GM23338 (cell line): ENCODE measurements around the gene OR2L13. TPM values are rescaled to one million over a fixed set of nuclear protein-coding genes. Genes with fewer than 3 reads are reported as not detected.

Experiments
- ATAC-seq: fragments of 200-7000 bp; cut with Tn5 transposase; 3 replicates; pipeline ENCODE4 v1.9.1; 2020
- DNase-seq: peaks from one replicate; pipeline ENCODE4 v3.0.0-alpha.2; 2015; ENCODE audit warnings: low spot score
- H2AFZ ChIP-seq: fragments of 200-600 bp; sonication (generic); 2 replicates; pipeline ENCODE4 v1.8.0; 2016; ENCODE audit warnings: antibody characterized with exemption, mild to moderate bottlenecking, moderate library complexity
- H3F3A ChIP-seq: fragments of 200-600 bp; sonication (generic); replicated peaks from 2 replicates; pipeline ENCODE4 v1.8.0; 2017; ENCODE audit warnings: antibody characterized with exemption, mixed run types, low read depth
- H3K27ac ChIP-seq: fragments of 200-600 bp; sonication (generic); 2 replicates; pipeline ENCODE4 v1.6.1; 2016; ENCODE audit warnings: low read depth
- H3K27me3 ChIP-seq: fragments of 200-600 bp; sonication (generic); 2 replicates; pipeline ENCODE4 v1.8.0; 2016; ENCODE audit warnings: mild to moderate bottlenecking, mixed run types, moderate library complexity; ENCODE audit not compliant: insufficient read depth
- H3K36me3 ChIP-seq: fragments of 200-600 bp; sonication (generic); 2 replicates; pipeline ENCODE4 v1.8.0; 2016; ENCODE audit warnings: mild to moderate bottlenecking; ENCODE audit not compliant: insufficient read depth
- H3K4me1 ChIP-seq: fragments of 200-600 bp; sonication (generic); 2 replicates; pipeline ENCODE4 v1.8.0; 2016; ENCODE audit warnings: mild to moderate bottlenecking, moderate library complexity; ENCODE audit not compliant: insufficient read depth
- H3K4me2 ChIP-seq: fragments of 200-600 bp; sonication (generic); 2 replicates; pipeline ENCODE4 v1.7.1; 2017; ENCODE audit warnings: mixed run types
- H3K4me3 ChIP-seq: fragments of 200-600 bp; sonication (generic); 2 replicates; pipeline ENCODE4 v1.6.1; 2016; ENCODE audit warnings: mixed run types
- H3K79me2 ChIP-seq: fragments of 200-600 bp; sonication (generic); replicated peaks from 2 replicates; pipeline ENCODE4 v1.8.0; 2017; ENCODE audit warnings: mild to moderate bottlenecking; ENCODE audit not compliant: insufficient read depth
- H3K9me2 ChIP-seq: fragments of 200-600 bp; sonication (generic); 2 replicates; pipeline ENCODE4 v1.8.0; 2017; ENCODE audit not compliant: insufficient read depth
- H4K20me1 ChIP-seq: fragments of 200-600 bp; sonication (generic); replicated peaks from 2 replicates; pipeline ENCODE4 v1.8.0; 2017; ENCODE audit warnings: mild to moderate bottlenecking; ENCODE audit not compliant: insufficient read depth
- H3K27ac Mint-ChIP-seq: 2 replicates; pipeline ENCODE4 v1.8.0; 2020; ENCODE audit warnings: inconsistent platforms, mild to moderate bottlenecking, moderate library complexity, mixed read lengths
- H3K27me3 Mint-ChIP-seq: 3 replicates; pipeline ENCODE4 v1.8.0; 2022; ENCODE audit warnings: low read depth, mild to moderate bottlenecking, moderate library complexity, mixed read lengths, inconsistent platforms; ENCODE audit not compliant: insufficient read depth, poor library complexity
- H3K36me3 Mint-ChIP-seq: 3 replicates; pipeline ENCODE4 v1.8.0; 2021; ENCODE audit warnings: low read depth, mild to moderate bottlenecking, inconsistent platforms, moderate library complexity, mixed read lengths
- H3K4me1 Mint-ChIP-seq: 3 replicates; pipeline ENCODE4 v1.8.0; 2020; ENCODE audit warnings: mild to moderate bottlenecking, inconsistent platforms, mixed read lengths
- H3K4me3 Mint-ChIP-seq: 3 replicates; pipeline ENCODE4 v1.8.0; 2021; ENCODE audit warnings: moderate library complexity, mild to moderate bottlenecking, inconsistent platforms, mixed read lengths
- H3K9me3 Mint-ChIP-seq: 3 replicates; pipeline ENCODE4 v1.8.0; 2020; ENCODE audit warnings: moderate library complexity, mild to moderate bottlenecking, inconsistent platforms, mixed read lengths
- CREB1 ChIP-seq: fragments of 250-450 bp; sonication (Bioruptor Pico); IDR thresholded peaks from 2 replicates; pipeline ENCODE4 v1.5.0; 2020; ENCODE audit warnings: low read depth, mild to moderate bottlenecking, moderate library complexity
- EZH2 ChIP-seq: fragments of 200-600 bp; sonication (generic); IDR thresholded peaks from one replicate; pipeline ENCODE4 v1.8.0; 2017; ENCODE audit warnings: antibody characterized with exemption, mild to moderate bottlenecking, low read depth; ENCODE audit not compliant: unreplicated experiment
- JUNB ChIP-seq: IDR thresholded peaks from one replicate; pipeline ENCODE4 v1.6.1; 2016; ENCODE audit warnings: antibody characterized with exemption; ENCODE audit not compliant: unreplicated experiment
- NANOG ChIP-seq: IDR thresholded peaks from 2 replicates; pipeline ENCODE4 v1.6.1; 2016; ENCODE audit warnings: antibody characterized with exemption, borderline replicate concordance
- POLR2AphosphoS5 ChIP-seq: IDR thresholded peaks from 2 replicates; pipeline ENCODE4 v1.6.1; 2016; ENCODE audit warnings: antibody characterized with exemption, low read depth
- STAT1 ChIP-seq: IDR thresholded peaks from one replicate; pipeline ENCODE4 v1.6.1; 2016; ENCODE audit warnings: antibody characterized with exemption; ENCODE audit not compliant: unreplicated experiment
- ZNF114 ChIP-seq: fragments of 250-450 bp; sonication (Bioruptor Pico); IDR thresholded peaks from 2 replicates; pipeline ENCODE4 v1.5.0; 2020; ENCODE audit warnings: mild to moderate bottlenecking, moderate library complexity
- ZNF331 ChIP-seq: fragments of 250-450 bp; sonication (Bioruptor Pico); IDR thresholded peaks from 2 replicates; pipeline ENCODE4 v1.5.0; 2020; ENCODE audit warnings: low read depth, mild to moderate bottlenecking, moderate library complexity
- polyA plus RNA-seq: library from polyadenylated mRNA; unstranded; fragments of >200 nt; fragmentation: Nextera tagmentation; extraction: Ambion mirVana; gene quantifications from 2 replicates; pipeline ENCODE4 v1.2.1, GENCODE V29; 2016
- total RNA-seq: library from RNA; depleted of rRNA; stranded (reverse); fragments of >200 nt; shearing (Covaris generic); gene quantifications from 2 replicates; pipeline ENCODE4 v1.2.3, GENCODE V29; 2014
- TF ChIP-seq, protein P1 (sequence below), 2 experiments: fragments of 200-600 bp in 1 of 2; sonication (generic) in 1 of 2; conservative IDR thresholded peaks; 2 replicates each; pipeline versions ENCODE4 v1.5.1 to v1.6.1; 2016 to 2017; ENCODE audit warnings: antibody characterized with exemption in 2 of 2, low read depth in 2 of 2, mild to moderate bottlenecking in 2 of 2, moderate library complexity in 1 of 2
- TF ChIP-seq, protein P2 (sequence below): IDR thresholded peaks from one replicate; pipeline ENCODE4 v1.6.1; 2018; ENCODE audit warnings: antibody characterized with exemption; ENCODE audit not compliant: unreplicated experiment
- TF ChIP-seq, protein P3 (sequence below): fragments of 250-450 bp; sonication (Bioruptor Pico); IDR thresholded peaks from 2 replicates; pipeline ENCODE4 v1.5.0; 2020; ENCODE audit warnings: mild to moderate bottlenecking, moderate library complexity

OR2L13 gene
- total and polyA plus RNA-seq, 2 experiments from 2014 or later, result not detected

DNA sequence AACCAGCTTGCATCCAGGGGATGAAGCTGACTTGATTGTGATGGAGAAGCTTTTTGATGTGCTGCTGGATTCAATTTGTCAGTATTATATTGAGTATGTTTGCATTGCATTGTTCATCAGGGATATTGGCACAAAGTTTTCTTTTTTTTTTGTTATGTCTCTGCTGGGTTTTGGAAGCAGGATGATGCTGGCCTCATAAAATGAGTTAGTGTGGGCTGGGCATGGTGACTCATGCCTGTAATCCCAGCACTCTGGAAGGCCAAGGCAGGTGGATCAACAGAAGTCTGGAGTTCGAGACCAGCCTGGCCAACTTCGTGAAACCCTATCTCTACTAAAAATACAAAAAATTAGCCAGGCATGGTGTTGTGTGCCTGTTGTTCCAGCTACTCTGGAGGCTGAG, 39.7 kb upstream of the OR2L13 start (continued):
- no peak for TF ChIP-seq STAT1
- TF ChIP-seq, protein P1, sequence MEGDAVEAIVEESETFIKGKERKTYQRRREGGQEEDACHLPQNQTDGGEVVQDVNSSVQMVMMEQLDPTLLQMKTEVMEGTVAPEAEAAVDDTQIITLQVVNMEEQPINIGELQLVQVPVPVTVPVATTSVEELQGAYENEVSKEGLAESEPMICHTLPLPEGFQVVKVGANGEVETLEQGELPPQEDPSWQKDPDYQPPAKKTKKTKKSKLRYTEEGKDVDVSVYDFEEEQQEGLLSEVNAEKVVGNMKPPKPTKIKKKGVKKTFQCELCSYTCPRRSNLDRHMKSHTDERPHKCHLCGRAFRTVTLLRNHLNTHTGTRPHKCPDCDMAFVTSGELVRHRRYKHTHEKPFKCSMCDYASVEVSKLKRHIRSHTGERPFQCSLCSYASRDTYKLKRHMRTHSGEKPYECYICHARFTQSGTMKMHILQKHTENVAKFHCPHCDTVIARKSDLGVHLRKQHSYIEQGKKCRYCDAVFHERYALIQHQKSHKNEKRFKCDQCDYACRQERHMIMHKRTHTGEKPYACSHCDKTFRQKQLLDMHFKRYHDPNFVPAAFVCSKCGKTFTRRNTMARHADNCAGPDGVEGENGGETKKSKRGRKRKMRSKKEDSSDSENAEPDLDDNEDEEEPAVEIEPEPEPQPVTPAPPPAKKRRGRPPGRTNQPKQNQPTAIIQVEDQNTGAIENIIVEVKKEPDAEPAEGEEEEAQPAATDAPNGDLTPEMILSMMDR (conservative IDR thresholded peaks at IDR 0.05; ENCODE audit: low read depth in 2 of 2), result no peak
- TF ChIP-seq CREB1 (CRISPR knock-in tag), result no peak

DNA sequence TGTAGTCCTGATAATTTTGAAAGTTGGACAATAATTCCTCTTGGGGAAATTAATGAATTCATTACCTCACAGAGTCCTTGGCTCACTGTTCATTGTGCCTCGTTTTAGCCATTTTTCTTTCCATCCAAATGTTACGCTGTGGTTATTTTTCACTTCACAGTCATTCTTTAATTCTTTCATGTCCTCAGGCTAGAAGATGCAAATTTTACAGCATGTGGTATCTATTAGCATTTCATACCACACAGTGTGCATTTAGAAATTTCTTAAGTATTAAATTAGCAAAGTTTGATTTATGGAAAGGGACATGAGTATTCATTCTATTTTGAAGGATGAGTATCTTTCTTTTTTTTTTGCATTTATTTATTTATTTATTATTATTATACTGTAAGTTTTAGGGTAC, 29.9 kb upstream of the OR2L13 start:
- peaks cover 4% of the 10 kb centered on the region for H3K27me3 Mint-ChIP-seq
- Histone ChIP-seq H3K9me2 (no peaks in the 10 kb centered on the region), H3F3A (no peaks in the 10 kb centered on the region), H3K27me3 (no peaks in the 10 kb centered on the region), H3K4me2 (no peak overlapping the region), H3K79me2 (no peaks in the 10 kb centered on the region), H2AFZ (no peak overlapping the region), H3K27ac (no peak overlapping the region), H3K4me1 (no peaks in the 10 kb centered on the region), H4K20me1 (no peaks in the 10 kb centered on the region), H3K4me3 (no peak overlapping the region), H3K36me3 (no peaks in the 10 kb centered on the region)
- DNase-seq, result no peak
- H3K4me3 Mint-ChIP-seq, result no peak overlapping the region
- H3K4me1 Mint-ChIP-seq, result no peaks in the 10 kb centered on the region
- H3K9me3 Mint-ChIP-seq, result peaks cover 87% of the 10 kb centered on the region
- no peak overlapping the region for H3K27ac Mint-ChIP-seq
- H3K36me3 Mint-ChIP-seq, result peaks cover 11% of the 10 kb centered on the region
- no peak for ATAC-seq
- no peak for TF ChIP-seq CREB1 (CRISPR knock-in tag)
- TF ChIP-seq STAT1, result no peak
- TF ChIP-seq NANOG, result no peak
- no peak for TF ChIP-seq ZNF331 (CRISPR knock-in tag)
- TF ChIP-seq JUNB, result no peak
- no peak for TF ChIP-seq ZNF114 (CRISPR knock-in tag)
- TF ChIP-seq, protein P2, sequence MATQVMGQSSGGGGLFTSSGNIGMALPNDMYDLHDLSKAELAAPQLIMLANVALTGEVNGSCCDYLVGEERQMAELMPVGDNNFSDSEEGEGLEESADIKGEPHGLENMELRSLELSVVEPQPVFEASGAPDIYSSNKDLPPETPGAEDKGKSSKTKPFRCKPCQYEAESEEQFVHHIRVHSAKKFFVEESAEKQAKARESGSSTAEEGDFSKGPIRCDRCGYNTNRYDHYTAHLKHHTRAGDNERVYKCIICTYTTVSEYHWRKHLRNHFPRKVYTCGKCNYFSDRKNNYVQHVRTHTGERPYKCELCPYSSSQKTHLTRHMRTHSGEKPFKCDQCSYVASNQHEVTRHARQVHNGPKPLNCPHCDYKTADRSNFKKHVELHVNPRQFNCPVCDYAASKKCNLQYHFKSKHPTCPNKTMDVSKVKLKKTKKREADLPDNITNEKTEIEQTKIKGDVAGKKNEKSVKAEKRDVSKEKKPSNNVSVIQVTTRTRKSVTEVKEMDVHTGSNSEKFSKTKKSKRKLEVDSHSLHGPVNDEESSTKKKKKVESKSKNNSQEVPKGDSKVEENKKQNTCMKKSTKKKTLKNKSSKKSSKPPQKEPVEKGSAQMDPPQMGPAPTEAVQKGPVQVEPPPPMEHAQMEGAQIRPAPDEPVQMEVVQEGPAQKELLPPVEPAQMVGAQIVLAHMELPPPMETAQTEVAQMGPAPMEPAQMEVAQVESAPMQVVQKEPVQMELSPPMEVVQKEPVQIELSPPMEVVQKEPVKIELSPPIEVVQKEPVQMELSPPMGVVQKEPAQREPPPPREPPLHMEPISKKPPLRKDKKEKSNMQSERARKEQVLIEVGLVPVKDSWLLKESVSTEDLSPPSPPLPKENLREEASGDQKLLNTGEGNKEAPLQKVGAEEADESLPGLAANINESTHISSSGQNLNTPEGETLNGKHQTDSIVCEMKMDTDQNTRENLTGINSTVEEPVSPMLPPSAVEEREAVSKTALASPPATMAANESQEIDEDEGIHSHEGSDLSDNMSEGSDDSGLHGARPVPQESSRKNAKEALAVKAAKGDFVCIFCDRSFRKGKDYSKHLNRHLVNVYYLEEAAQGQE, result no peak
- TF ChIP-seq, protein P1 (conservative IDR thresholded peaks at IDR 0.05; ENCODE audit: low read depth in 2 of 2), result no peak
- TF ChIP-seq EZH2, result no peak
- TF ChIP-seq, protein P3, sequence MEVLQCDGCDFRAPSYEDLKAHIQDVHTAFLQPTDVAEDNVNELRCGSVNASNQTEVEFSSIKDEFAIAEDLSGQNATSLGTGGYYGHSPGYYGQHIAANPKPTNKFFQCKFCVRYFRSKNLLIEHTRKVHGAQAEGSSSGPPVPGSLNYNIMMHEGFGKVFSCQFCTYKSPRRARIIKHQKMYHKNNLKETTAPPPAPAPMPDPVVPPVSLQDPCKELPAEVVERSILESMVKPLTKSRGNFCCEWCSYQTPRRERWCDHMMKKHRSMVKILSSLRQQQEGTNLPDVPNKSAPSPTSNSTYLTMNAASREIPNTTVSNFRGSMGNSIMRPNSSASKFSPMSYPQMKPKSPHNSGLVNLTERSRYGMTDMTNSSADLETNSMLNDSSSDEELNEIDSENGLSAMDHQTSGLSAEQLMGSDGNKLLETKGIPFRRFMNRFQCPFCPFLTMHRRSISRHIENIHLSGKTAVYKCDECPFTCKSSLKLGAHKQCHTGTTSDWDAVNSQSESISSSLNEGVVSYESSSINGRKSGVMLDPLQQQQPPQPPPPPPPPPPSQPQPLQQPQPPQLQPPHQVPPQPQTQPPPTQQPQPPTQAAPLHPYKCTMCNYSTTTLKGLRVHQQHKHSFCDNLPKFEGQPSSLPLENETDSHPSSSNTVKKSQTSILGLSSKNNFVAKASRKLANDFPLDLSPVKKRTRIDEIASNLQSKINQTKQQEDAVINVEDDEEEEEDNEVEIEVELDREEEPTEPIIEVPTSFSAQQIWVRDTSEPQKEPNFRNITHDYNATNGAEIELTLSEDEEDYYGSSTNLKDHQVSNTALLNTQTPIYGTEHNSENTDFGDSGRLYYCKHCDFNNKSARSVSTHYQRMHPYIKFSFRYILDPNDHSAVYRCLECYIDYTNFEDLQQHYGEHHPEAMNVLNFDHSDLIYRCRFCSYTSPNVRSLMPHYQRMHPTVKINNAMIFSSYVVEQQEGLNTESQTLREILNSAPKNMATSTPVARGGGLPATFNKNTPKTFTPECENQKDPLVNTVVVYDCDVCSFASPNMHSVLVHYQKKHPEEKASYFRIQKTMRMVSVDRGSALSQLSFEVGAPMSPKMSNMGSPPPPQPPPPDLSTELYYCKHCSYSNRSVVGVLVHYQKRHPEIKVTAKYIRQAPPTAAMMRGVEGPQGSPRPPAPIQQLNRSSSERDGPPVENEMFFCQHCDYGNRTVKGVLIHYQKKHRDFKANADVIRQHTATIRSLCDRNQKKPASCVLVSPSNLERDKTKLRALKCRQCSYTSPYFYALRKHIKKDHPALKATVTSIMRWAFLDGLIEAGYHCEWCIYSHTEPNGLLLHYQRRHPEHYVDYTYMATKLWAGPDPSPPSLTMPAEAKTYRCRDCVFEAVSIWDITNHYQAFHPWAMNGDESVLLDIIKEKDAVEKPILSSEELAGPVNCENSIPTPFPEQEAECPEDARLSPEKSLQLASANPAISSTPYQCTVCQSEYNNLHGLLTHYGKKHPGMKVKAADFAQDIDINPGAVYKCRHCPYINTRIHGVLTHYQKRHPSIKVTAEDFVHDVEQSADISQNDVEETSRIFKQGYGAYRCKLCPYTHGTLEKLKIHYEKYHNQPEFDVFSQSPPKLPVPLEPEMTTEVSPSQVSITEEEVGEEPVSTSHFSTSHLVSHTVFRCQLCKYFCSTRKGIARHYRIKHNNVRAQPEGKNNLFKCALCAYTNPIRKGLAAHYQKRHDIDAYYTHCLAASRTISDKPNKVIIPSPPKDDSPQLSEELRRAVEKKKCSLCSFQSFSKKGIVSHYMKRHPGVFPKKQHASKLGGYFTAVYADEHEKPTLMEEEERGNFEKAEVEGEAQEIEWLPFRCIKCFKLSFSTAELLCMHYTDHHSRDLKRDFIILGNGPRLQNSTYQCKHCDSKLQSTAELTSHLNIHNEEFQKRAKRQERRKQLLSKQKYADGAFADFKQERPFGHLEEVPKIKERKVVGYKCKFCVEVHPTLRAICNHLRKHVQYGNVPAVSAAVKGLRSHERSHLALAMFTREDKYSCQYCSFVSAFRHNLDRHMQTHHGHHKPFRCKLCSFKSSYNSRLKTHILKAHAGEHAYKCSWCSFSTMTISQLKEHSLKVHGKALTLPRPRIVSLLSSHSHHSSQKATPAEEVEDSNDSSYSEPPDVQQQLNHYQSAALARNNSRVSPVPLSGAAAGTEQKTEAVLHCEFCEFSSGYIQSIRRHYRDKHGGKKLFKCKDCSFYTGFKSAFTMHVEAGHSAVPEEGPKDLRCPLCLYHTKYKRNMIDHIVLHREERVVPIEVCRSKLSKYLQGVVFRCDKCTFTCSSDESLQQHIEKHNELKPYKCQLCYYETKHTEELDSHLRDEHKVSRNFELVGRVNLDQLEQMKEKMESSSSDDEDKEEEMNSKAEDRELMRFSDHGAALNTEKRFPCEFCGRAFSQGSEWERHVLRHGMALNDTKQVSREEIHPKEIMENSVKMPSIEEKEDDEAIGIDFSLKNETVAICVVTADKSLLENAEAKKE, result no peak
- no peak for TF ChIP-seq POLR2AphosphoS5
